HuH-7 (cell line): ENCODE measurements around the gene ENTPD2.

Experiments
- DNase-seq: peaks from one replicate; pipeline ENCODE4 v3.0.0; 2011; ENCODE audit warnings: low spot score

The ENTPD2 gene

GRCh38 chr9:137030006-137030405, 23.9 kb downstream of the ENTPD2 start:
- DNase-seq, result no peak

DNA sequence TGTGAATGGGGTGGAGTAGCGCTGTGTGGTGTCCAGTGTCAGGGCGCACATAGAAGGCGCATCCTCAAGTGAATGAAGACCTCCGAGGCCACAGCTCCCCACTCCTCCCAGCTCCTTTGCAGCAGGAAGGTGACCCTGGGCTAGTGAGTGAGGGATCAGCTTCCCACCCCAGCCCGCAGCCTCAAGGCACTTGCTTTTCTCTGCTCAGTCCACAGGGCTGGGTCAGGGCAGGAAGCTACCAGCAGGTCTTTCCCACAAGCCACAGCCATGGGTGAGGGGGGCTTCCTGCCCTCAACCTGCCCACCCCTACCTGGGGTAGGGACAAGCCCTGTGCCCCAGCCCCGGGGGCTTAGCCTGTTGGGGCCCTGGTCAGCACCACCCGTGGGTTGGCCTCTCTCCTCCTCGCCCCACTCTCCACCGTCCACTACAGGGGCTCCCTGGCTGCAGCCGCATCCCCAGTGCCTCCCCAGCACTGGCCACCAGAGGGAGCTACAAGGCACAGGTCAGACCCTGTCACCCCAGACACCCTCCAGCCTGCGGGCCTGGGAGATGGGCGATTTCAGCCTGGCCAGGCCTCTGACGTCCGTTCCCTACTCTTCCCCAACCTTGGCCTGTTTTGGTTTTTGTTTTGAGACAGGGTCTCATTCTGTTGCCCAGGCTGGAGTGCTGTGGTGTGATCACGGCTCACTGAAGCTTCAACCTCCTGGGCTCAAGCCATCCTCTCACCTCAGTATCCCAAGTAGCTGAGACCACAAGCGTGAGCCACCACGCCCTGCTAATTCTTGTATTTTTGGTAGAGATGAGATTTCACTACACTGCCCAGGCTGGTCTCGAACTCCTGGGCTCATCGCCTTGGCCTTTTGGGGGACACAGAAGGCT, 24.6 kb downstream of the ENTPD2 start:
- peak; percentile 95 for DNase-seq

- peak; percentile 79 for DNase-seq
These were observed 25.4 kb downstream of the ENTPD2 start for GRCh38 chr9:137028263-137029057.

GRCh38 chr9:137027369-137028262, 26.2 kb downstream of the ENTPD2 start, which contains the start of gene ABCA2:
Gene ABCA2 (minus strand): TSS chr9:137028237. CDS start chr9:137028140, 97 bp downstream.
- no peak for DNase-seq

GRCh38 chr9:137026828-137027227, 27.0 kb downstream of the ENTPD2 start:
- no peak for DNase-seq

DNA sequence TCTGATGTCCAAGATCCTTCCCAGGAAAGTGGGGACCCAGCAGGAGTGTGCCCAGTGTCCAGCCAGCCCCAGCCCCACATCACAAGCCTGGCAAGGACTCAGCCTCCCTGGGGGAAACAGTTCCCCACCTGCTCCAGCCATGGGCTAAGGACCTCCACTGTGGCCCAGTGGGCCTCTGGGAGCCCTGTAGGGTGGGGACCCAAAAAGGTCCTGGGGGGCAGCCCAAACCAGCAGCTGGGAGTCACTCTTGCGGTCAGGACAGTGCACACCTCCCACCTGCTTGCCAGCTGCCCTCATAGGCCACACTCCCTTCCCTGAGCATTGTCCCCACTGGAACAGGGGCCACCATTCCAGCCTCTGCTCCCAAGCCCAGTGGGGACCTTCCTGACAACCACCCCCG, 27.5 kb downstream of the ENTPD2 start:
- DNase-seq, result no peak

DNA sequence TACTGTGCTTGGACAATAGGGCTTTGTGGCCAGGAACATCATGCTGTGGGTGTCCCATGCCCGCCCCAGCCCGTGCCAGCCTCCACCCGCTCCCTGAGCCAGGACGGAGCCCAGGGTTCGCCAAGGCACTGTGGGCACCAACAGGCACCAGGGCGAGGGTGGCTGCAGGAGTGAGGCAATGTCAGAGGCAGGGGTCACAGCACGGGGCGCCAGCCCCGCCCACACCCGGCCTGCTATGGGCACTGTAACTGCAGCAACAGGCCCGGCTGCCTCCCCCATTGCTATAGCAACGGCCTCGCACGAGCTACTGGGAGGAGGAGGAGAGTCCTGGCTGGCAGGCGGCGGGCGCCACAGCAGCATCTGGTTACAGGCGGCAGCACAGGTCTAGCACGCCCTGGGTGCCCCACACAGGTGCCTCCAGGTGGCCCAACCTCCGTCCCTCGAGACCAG, 28.3 kb downstream of the ENTPD2 start:
- no peak for DNase-seq

- DNase-seq, result no peak
These were observed 30.3 kb downstream of the ENTPD2 start for GRCh38 chr9:137023583-137023991.

GRCh38 chr9:137023157-137023556, 30.7 kb downstream of the ENTPD2 start:
- DNase-seq, result no peak

GRCh38 chr9:137022662-137023008, 31.2 kb downstream of the ENTPD2 start:
- DNase-seq, result no peak

GRCh38 chr9:137021979-137022661, 31.7 kb downstream of the ENTPD2 start:
- DNase-seq, result peak; percentile 90

DNA sequence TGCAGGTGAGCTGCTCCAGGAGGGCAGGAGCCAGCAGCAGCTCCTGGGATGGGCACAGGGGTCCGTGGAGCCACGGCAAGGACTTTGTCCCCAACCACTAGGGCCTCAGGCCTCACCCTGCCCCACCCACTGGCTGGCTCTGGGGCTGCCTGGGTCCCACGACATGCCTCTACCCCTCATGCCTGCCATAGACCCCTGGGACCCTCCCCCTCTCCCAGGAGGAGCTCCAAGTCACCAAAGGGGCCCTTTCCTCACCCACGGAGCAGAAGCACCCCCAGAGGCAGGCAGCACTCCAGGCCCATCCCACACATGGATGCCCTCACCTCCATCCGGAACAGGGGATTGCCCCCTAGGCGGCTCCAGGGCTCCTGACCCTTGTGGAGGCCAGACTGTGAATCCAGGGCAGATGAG, 32.3 kb downstream of the ENTPD2 start:
- DNase-seq, result no peak

DNA sequence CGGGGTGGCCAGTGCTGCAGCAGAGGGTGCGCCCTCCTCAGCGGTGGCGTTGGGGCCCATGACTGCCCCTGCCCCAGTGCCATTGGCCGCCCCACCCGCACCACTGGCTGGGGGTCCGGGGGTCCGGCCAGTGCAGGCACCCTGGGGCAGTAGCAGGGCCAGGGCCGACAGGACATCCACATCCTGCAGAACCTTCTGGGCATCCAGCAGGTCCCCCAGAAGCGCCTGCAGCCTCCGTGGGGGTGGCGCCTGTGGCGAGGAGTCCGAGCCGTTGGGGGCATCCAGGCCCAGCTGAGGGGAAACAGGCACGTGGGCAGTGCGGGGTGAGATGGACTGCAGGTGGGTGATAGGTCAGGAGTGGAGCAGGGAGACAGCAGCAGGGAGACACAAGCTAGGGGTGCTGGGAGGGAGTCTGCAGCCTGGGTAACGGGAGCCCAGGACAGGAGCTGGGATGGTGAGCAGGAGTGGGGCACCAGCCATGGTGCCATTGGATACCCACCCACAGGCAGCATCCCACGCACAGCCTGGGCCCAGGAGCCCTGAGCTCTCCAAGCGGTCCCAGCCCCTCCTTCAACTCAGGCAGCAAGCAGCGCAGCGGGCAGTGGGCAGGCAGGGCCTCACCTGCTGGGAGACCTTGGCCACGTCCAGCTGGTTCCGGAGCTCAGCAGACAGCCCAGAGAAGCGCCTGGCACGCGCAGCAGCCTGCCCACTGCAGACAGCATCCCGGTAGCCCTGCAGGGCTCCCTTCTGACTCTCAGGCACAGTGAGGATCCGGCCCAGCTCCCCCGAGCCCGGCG, 32.9 kb downstream of the ENTPD2 start:
- DNase-seq, result no peak

GRCh38 chr9:137019891-137020683, 33.8 kb downstream of the ENTPD2 start:
- no peak for DNase-seq

- DNase-seq, result no peak
These were observed 34.9 kb downstream of the ENTPD2 start for GRCh38 chr9:137018761-137019559.

GRCh38 chr9:137017791-137018497, 35.9 kb downstream of the ENTPD2 start:
- DNase-seq, result no peak

- no peak for DNase-seq
These were observed 36.8 kb downstream of the ENTPD2 start for GRCh38 chr9:137017071-137017470.

DNA sequence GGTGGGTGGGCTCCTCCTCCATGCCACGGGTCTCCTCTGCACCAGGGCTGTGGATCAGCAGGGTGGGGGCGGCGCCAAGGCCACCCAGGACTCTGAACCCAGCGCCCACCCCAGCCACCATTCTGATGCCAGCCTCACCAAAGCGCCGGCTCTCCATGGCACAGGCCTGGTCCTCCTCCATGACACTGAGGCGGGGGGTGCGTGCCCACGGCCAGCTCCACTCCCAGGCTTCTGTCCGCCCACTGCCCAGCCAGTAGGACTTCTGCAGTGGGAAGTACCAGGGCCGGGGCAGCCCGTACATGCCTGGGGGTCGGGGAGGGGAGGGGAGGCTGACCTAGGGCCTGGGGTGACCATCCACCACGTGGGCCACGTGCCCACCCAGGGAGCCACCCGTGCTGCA, 37.4 kb downstream of the ENTPD2 start:
- no peak for DNase-seq
